ENCODE results near the gene TERT.

TERT gene

GRCh38 chr5:1299961-1300360 lies 5.1 kb upstream of the TERT start:
- no peak for TF ChIP-seq CTCF (IDR thresholded peaks at IDR 0.05)
- intact Hi-C loops (cut with DNase I; ENCODE audit: low total_unique reads) = no loop called here
- H3K4me3 ChIP-seq = no peak overlapping the region
- no peak overlapping the region for H3K27ac ChIP-seq
- no peak for DNase-seq
- H3K36me3 ChIP-seq = no peaks in the 10 kb centered on the region
- peaks cover 0 to 2% (median 0%) of the 10 kb centered on the region in 4 donors for H3K4me1 ChIP-seq
- no peaks in the 10 kb centered on the region for H3K9me3 ChIP-seq
- H3K27me3 ChIP-seq = peaks cover 0 to 26% of the 10 kb centered on the region in 2 donors

GRCh38 chr5:1299511-1299850 lies 4.6 kb upstream of the TERT start:
- no peak overlapping the region for H3K27ac ChIP-seq
- no peak for TF ChIP-seq CTCF (IDR thresholded peaks at IDR 0.05)
- intact Hi-C loops (cut with DNase I; ENCODE audit: low total_unique reads) = no loop called here
- DNase-seq = peak in 1 of 2 donors; percentile 65
- no peaks in the 10 kb centered on the region for H3K36me3 ChIP-seq
- no peak overlapping the region for H3K4me3 ChIP-seq
- H3K9me3 ChIP-seq = no peaks in the 10 kb centered on the region
- peaks cover 0 to 7% (median 0%) of the 10 kb centered on the region in 4 donors for H3K4me1 ChIP-seq
- peaks cover 0 to 31% of the 10 kb centered on the region in 2 donors for H3K27me3 ChIP-seq

GRCh38 chr5:1298723-1299510 lies 4.0 kb upstream of the TERT start:
- no peak for TF ChIP-seq CTCF (IDR thresholded peaks at IDR 0.05)
- no peak for DNase-seq

GRCh38 chr5:1298067-1298551 lies 3.2 kb upstream of the TERT start:
- no peak for TF ChIP-seq CTCF (IDR thresholded peaks at IDR 0.05)
- H3K36me3 ChIP-seq = no peaks in the 10 kb centered on the region
- H3K9me3 ChIP-seq = no peaks in the 10 kb centered on the region
- DNase-seq = no peak
- H3K27me3 ChIP-seq = peaks cover 0 to 44% of the 10 kb centered on the region in 2 donors
- peaks cover 0 to 13% (median 2%) of the 10 kb centered on the region in 4 donors for H3K4me1 ChIP-seq
- no peak overlapping the region for H3K27ac ChIP-seq
- no peak overlapping the region for H3K4me3 ChIP-seq
- intact Hi-C loops (cut with DNase I; ENCODE audit: low total_unique reads) = no loop called here

More at GRCh38 chr5:1298723-1299510, 4.0 kb upstream of the TERT start:
- Histone ChIP-seq H3K27me3 (peaks cover 0 to 36% of the 10 kb centered on the region in 2 donors), H3K4me1 (peaks cover 0 to 13% (median 2%) of the 10 kb centered on the region in 4 donors), H3K27ac (no peak overlapping the region), H3K9me3 (no peaks in the 10 kb centered on the region), H3K36me3 (no peaks in the 10 kb centered on the region), H3K4me3 (no peak overlapping the region)
- intact Hi-C loops (cut with DNase I; ENCODE audit: low total_unique reads) = no loop called here

- Histone ChIP-seq H3K36me3 (no peaks in the 10 kb centered on the region), H3K4me1 (peaks cover 0 to 13% (median 2%) of the 10 kb centered on the region in 4 donors), H3K9me3 (no peaks in the 10 kb centered on the region), H3K27me3 (peaks cover 0 to 53% of the 10 kb centered on the region in 2 donors), H3K27ac (no peak overlapping the region), H3K4me3 (no peak overlapping the region)
- intact Hi-C loops (cut with DNase I; ENCODE audit: low total_unique reads) = no loop called here
- TF ChIP-seq CTCF (IDR thresholded peaks at IDR 0.05) = no peak
- DNase-seq = no peak
Measured at GRCh38 chr5:1297243-1297642, 2.4 kb upstream of the TERT start.
